ENCODE results near the gene ARPP21. TPM values are rescaled to one million over a fixed set of nuclear protein-coding genes. Genes with fewer than 3 reads are reported as not detected.

Gene ARPP21
- total RNA-seq, 4 donors from 2014 or later: not detected

DNA sequence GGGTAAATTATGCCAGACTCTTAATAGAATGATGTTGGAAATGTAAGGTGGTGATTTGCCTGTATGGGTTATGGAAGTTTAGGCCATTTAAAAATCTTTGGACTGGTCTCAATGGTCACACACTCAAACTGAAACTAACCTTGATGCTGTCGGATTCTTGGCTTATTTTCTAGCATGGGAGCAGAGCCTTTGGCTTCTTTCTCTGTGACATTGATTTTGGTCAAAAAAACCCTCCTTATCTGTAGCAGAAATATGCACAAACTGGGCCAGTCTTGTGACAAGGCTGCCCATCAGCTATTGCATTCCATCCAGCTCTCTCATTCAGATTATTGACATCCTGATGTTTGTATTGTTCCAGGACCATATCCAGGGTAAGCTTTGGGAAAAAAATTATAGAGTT, 35.9 kb downstream of the ARPP21 start:
- TF ChIP-seq, protein P1, sequence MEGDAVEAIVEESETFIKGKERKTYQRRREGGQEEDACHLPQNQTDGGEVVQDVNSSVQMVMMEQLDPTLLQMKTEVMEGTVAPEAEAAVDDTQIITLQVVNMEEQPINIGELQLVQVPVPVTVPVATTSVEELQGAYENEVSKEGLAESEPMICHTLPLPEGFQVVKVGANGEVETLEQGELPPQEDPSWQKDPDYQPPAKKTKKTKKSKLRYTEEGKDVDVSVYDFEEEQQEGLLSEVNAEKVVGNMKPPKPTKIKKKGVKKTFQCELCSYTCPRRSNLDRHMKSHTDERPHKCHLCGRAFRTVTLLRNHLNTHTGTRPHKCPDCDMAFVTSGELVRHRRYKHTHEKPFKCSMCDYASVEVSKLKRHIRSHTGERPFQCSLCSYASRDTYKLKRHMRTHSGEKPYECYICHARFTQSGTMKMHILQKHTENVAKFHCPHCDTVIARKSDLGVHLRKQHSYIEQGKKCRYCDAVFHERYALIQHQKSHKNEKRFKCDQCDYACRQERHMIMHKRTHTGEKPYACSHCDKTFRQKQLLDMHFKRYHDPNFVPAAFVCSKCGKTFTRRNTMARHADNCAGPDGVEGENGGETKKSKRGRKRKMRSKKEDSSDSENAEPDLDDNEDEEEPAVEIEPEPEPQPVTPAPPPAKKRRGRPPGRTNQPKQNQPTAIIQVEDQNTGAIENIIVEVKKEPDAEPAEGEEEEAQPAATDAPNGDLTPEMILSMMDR (IDR thresholded peaks at IDR 0.05; ENCODE audit: low read depth): no peak

- TF ChIP-seq, protein P1 (IDR thresholded peaks at IDR 0.05; ENCODE audit: low read depth): no peak
These were observed 36.3 kb downstream of the ARPP21 start for GRCh38 chr3:35675621-35676020.

- TF ChIP-seq, protein P1 (IDR thresholded peaks at IDR 0.05; ENCODE audit: low read depth): no peak
These were observed 38.5 kb downstream of the ARPP21 start for GRCh38 chr3:35677797-35678196.

DNA sequence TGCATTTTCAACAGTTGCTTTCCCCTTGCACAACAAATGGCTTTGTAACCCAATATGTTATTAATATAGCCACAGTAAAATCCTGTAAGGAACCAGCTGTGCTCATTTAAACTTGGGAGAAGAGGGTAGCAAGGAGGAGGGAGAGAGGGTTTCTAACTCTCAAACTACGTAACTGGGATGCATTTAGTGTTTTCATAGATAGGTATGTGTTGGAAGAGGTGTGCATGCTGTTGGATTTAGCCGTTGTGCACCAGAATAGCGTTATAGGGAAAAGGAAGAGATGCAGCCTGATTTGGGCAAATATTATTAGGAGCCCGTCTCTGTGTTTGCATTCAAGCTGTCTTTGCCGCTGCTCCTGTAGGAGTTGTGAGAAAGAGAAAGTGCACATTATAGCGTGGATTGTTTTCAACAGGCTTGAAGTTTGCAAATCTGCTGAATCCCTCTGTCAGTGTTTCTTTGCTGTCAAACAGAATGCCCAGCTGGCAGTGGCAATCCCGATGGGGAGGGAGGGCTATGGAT, 39.4 kb downstream of the ARPP21 start:
- TF ChIP-seq, protein P1 (IDR thresholded peaks at IDR 0.05; ENCODE audit: low read depth): no peak

GRCh38 chr3:35679409-35680080, 40.2 kb downstream of the ARPP21 start:
- TF ChIP-seq, protein P1 (IDR thresholded peaks at IDR 0.05; ENCODE audit: low read depth): no peak

DNA sequence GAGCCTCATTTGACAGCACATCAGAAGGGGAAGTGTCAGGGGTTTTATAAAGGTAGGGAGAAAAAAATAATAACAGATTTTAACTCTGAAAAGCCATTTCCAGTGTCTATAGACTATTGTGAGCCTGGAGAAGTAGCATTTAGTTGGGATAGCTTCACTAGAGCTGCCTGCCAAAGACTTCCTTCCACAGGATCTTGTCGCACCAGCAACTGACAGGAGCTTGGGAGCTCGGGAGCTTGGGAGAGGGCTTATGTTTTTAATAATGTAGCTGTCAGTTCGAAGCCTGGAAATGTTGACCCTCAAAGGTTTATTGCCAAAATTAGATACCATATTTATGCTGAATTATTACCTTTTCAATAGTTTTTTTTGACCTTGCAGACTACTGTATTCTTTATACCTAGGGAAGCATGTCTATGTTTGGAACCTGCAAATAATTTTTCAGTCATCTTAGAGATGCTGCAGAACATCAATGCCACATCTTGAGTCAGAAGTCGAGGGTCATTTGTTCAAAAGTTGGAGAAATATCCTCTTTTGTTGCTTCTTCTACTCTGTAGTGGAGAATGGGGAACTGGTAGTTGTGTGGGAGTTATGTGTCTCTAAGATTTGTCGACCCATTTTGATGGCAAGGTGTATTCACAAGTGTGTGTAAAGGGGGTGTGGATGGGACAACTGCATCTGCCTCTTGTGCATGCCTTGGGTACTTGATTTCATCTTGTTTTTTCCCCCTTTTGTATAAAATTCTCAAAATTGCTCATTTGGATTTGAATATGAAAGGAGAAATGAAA, 41.7 kb downstream of the ARPP21 start:
- TF ChIP-seq, protein P1 (IDR thresholded peaks at IDR 0.05; ENCODE audit: low read depth): no peak

DNA sequence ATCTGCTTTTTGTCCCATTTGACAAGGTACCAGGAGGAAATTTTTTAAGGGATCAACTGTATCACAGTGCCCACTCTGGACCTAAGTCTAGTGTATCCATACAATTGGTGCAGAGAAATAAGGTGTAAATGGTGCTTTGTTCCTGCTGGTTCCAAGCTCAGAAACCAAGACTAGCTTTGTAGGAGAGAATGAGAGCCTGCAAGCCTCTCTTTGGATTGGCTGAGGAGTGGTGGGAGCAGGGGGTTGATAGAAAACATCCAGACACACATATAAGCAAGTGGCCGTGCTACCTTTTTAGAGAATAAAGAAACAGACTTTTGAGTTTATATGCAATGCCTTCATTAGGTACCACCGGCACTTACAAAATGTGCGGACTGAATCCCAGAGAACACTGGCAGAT, 45.8 kb downstream of the ARPP21 start:
- TF ChIP-seq, protein P1 (IDR thresholded peaks at IDR 0.05; ENCODE audit: low read depth): no peak
